ENCODE measurements around the gene RAI1. TPM values are rescaled to one million over a fixed set of nuclear protein-coding genes. Genes with fewer than 3 reads are reported as not detected.
A peak's percentile ranks its signal among the peaks of the same experiment; 100 is the strongest.

The RAI1 gene
- total and polyA plus RNA-seq, 10 donors, result 5.4 to 61.9 (median 35.2) TPM

DNA sequence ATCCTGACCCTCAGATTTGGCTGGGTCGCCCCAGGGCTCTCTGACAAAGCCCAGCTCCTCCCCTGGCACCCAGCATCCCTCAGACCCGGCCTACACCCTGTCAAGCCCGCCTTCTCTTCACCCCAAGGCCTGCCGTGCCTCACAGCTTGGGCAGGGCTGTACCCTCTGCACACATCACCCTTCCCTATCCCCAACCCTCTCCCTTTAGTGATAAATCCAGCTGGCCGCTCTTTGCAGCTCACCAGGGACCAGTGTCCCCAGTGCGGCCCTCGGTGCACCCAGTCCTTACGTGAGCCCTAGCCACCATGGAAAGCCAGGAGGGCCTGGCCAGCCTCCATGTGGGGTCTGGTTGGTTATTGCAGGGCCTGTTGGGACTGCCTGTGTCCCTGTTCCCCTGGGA is 74.5 kb downstream of the RAI1 start:
- H3K36me3 ChIP-seq, result peaks cover 0 to 8% (median 0%) of the 10 kb centered on the region in 6 donors
- WGBS, 5 donors, result 85 to 91% (median 88%) methylated on average over 8 of the region's 8 CpGs
- intact Hi-C loops (cut with DNase I; ENCODE audit: low total_unique reads), result no loop called here
- peak overlapping the region in 3 of 8 donors; percentile 87 to 93 (median 89) for H3K27ac ChIP-seq
- H3K27me3 ChIP-seq (replicated peaks in 1 of 7), result no peaks in the 10 kb centered on the region
- no peak overlapping the region for H3K4me3 ChIP-seq
- H3K4me1 ChIP-seq, result peaks cover 43 to 98% (median 78%) of the 10 kb centered on the region in 6 donors
- DNase-seq, result no peak
- TF ChIP-seq CTCF (IDR thresholded peaks at IDR 0.05 in 8 of 11, conservative IDR thresholded peaks at IDR 0.05 in 3 of 11), result no peak
- TF ChIP-seq POLR2AphosphoS5 (IDR thresholded peaks at IDR 0.05), result no peak
- TF ChIP-seq POLR2A (IDR thresholded peaks at IDR 0.05), result no peak
- no peaks in the 10 kb centered on the region for H3K9me3 ChIP-seq

DNA sequence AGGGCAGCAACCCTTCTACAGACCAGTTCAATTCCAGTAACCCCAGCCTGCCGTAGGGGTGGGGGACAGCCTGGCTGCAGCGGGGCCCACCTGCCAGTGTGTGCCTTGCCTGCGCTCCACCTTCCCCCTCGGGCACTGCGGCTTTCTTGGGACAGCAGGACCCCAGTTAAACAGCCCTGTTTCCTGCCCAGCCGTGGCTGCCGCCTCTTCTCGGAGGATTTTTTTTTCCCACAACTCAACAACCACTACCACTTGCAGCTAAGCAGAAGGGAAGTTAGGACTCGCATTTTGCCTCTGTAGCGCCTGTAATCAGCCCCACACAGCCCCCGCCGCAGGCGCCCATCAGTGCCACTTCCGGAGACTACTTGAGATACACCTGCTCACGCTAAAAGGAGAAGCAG is 76.1 kb downstream of the RAI1 start:
- intact Hi-C loops (cut with DNase I; ENCODE audit: low total_unique reads), result no loop called here
- H3K9me3 ChIP-seq, result no peaks in the 10 kb centered on the region
- WGBS, 5 donors, result 16 to 26% (median 21%) methylated on average over 14 to 15 of the region's 15 CpGs
- no peak for TF ChIP-seq POLR2A (IDR thresholded peaks at IDR 0.05)
- TF ChIP-seq POLR2AphosphoS5 (IDR thresholded peaks at IDR 0.05), result peak in 2 of 3 donors; percentile 7 to 48
- TF ChIP-seq CTCF (IDR thresholded peaks at IDR 0.05 in 8 of 11, conservative IDR thresholded peaks at IDR 0.05 in 3 of 11), result no peak
- H3K27ac ChIP-seq, result peak overlapping the region; percentile 32 to 84 (median 71)
- peak; percentile 89 for DNase-seq
- H3K27me3 ChIP-seq (replicated peaks in 1 of 7), result no peaks in the 10 kb centered on the region
- H3K4me3 ChIP-seq, result peak overlapping the region in 1 of 8 donors; percentile 39
- peaks cover 32 to 100% (median 70%) of the 10 kb centered on the region in 6 donors for H3K4me1 ChIP-seq
- H3K36me3 ChIP-seq, result peaks cover 0 to 8% (median 0%) of the 10 kb centered on the region in 6 donors

GRCh38 chr17:17757956-17758845 is 76.9 kb downstream of the RAI1 start:
- WGBS, 5 donors, result 41 to 58% (median 50%) methylated on average over 25 to 26 of the region's 26 CpGs
- H3K27me3 ChIP-seq (replicated peaks in 1 of 7), result no peaks in the 10 kb centered on the region
- TF ChIP-seq POLR2A (IDR thresholded peaks at IDR 0.05), result no peak
- no peak for TF ChIP-seq POLR2AphosphoS5 (IDR thresholded peaks at IDR 0.05)
- no peak for TF ChIP-seq CTCF (IDR thresholded peaks at IDR 0.05 in 8 of 11, conservative IDR thresholded peaks at IDR 0.05 in 3 of 11)
- peaks cover 0 to 9% (median 0%) of the 10 kb centered on the region in 6 donors for H3K36me3 ChIP-seq
- H3K4me3 ChIP-seq, result peak overlapping the region in 2 of 8 donors; percentile 7 to 39
- intact Hi-C loops (cut with DNase I; ENCODE audit: low total_unique reads), result no loop called here
- no peak for DNase-seq
- peaks cover 25 to 100% (median 69%) of the 10 kb centered on the region in 6 donors for H3K4me1 ChIP-seq
- peak overlapping the region in 7 of 8 donors; percentile 42 to 84 (median 73) for H3K27ac ChIP-seq
- H3K9me3 ChIP-seq, result no peaks in the 10 kb centered on the region

GRCh38 chr17:17758941-17759563 is 77.8 kb downstream of the RAI1 start:
- Histone ChIP-seq H3K9me3 (no peaks in the 10 kb centered on the region), H3K27me3 (replicated peaks in 1 of 7) (no peaks in the 10 kb centered on the region), H3K4me1 (peaks cover 19 to 100% (median 70%) of the 10 kb centered on the region in 6 donors), H3K36me3 (peaks cover 0 to 11% (median 0%) of the 10 kb centered on the region in 6 donors), H3K27ac (no peak overlapping the region), H3K4me3 (no peak overlapping the region)
- TF ChIP-seq POLR2AphosphoS5 (IDR thresholded peaks at IDR 0.05) (no peak), CTCF (IDR thresholded peaks at IDR 0.05 in 8 of 11, conservative IDR thresholded peaks at IDR 0.05 in 3 of 11) (no peak), POLR2A (IDR thresholded peaks at IDR 0.05) (no peak)
- 81 to 88% (median 83%) methylated on average over 7 of the region's 7 CpGs for WGBS, 5 donors
- intact Hi-C loops (cut with DNase I; ENCODE audit: low total_unique reads), result no loop called here
- no peak for DNase-seq

Data from spleen (tissue), 11 donors.